ENCODE results near the gene COX8C.
"Not testable (repeated sequence)": the region's sequence is repeated elsewhere in the genome, so short reads cannot be mapped to it uniquely, and the experiment has no call there.

The COX8C gene

DNA sequence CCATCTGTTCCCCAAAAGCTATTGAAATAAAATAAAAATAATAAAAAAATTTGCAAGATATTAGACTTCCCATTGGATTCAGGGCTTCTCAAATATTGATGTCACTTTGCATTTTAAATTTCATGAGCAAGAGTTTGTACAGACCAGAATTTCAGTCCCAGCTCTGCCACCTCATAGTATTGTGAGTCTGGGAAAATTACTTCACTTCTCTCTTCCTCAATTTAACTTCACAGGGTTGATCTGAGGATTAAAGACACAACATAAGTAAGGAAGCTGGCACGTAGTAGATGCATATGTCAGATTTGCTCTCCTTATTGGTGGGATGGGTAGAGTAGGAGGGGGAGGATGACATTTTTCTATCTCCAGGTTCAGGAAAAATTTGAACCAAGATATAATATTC, 32.8 kb downstream of the COX8C start:
- Histone ChIP-seq H3K27me3 (ENCODE audit: control insufficient read depth, insufficient read depth, low read length) (no peaks in the 10 kb centered on the region), H3K27ac (ENCODE audit: low read depth, low read length) (no peak overlapping the region), H3K9me3 (ENCODE audit: control insufficient read depth, insufficient read depth, low read depth, low read length) (no peaks in the 10 kb centered on the region), H3K9ac (ENCODE audit: low read length) (no peak overlapping the region), H3K36me3 (ENCODE audit: control insufficient read depth, insufficient read depth, low read length) (no peaks in the 10 kb centered on the region), H3K4me1 (ENCODE audit: control insufficient read depth, insufficient read depth, low read length) (no peaks in the 10 kb centered on the region), H3K4me3 (ENCODE audit: low read depth, low read length) (no peak overlapping the region)

DNA sequence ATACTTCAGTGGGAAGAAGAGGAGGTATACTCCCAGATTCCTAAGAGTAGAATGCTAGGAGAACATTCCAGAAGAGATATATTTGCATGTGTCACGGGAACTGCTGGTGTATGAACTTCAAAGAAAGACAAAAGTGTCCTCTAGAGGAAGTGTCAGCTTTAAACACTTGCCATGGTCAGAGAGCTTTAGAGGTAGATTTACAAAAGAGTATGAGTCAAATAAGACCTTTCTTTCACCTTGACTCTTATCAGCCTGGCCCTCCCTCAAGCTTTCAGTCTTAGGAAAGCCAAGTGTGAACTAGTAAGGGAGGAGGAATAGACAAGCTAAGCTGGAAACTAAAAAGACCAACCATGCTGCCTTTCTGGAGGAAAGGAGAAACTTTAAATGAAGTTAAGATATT, 34.7 kb downstream of the COX8C start:
- Histone ChIP-seq H3K4me3 (ENCODE audit: low read depth, low read length) (no peak overlapping the region), H3K27ac (ENCODE audit: low read depth, low read length) (no peak overlapping the region), H3K9ac (ENCODE audit: low read length) (no peak overlapping the region), H3K27me3 (ENCODE audit: control insufficient read depth, insufficient read depth, low read length) (no peaks in the 10 kb centered on the region), H3K9me3 (ENCODE audit: control insufficient read depth, insufficient read depth, low read depth, low read length) (no peaks in the 10 kb centered on the region), H3K36me3 (ENCODE audit: control insufficient read depth, insufficient read depth, low read length) (no peaks in the 10 kb centered on the region), H3K4me1 (ENCODE audit: control insufficient read depth, insufficient read depth, low read length) (no peaks in the 10 kb centered on the region)

DNA sequence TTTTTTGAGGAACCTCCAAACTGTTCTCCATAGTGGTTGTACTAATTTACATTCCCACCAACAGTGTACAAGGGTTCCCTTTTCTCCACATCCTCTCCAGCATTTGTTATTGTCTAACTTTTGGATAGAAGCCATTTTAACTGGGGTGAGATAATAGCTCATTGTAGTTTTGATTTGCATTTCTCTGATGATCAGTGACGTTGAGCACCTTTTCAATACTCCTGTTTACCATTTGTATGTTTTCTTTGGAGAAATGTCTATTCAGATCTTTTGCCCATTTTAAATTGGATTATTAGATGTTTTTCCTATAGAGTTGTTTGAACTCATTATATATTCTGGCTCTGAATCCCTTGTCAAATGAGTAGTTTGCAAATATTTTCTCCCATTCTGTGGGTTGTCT, 37.3 kb downstream of the COX8C start:
- H3K9ac ChIP-seq (ENCODE audit: low read length); H3K27ac ChIP-seq (ENCODE audit: low read depth, low read length); H3K4me3 ChIP-seq (ENCODE audit: low read depth, low read length); H3K36me3 ChIP-seq (ENCODE audit: control insufficient read depth, insufficient read depth, low read length); H3K4me1 ChIP-seq (ENCODE audit: control insufficient read depth, insufficient read depth, low read length); H3K9me3 ChIP-seq (ENCODE audit: control insufficient read depth, insufficient read depth, low read depth, low read length); H3K27me3 ChIP-seq (ENCODE audit: control insufficient read depth, insufficient read depth, low read length): not testable (repeated sequence)

DNA sequence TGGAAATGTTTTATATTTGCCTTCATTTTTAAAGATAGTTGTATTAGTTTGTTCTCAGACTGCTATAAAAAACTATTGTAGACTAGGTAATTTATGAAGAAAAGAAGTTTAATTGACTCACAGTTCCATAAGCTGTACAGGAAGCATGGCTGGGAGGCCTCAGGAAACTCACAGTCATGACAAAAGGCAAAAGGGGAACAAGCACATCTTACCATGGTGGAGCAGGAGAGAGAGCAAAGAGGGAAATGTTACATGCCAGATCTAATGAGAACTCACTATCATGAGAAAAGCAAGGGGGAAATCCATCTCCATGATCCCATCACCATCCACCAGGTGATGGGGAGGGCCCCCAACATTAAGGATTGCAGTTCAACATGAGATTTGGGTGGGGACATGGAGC, 48.2 kb downstream of the COX8C start:
- no peaks in the 10 kb centered on the region for H3K36me3 ChIP-seq (ENCODE audit: control insufficient read depth, insufficient read depth, low read length)
- H3K27me3 ChIP-seq (ENCODE audit: control insufficient read depth, insufficient read depth, low read length): no peaks in the 10 kb centered on the region
- no peak overlapping the region for H3K27ac ChIP-seq (ENCODE audit: low read depth, low read length)
- H3K4me3 ChIP-seq (ENCODE audit: low read depth, low read length): no peak overlapping the region
- H3K4me1 ChIP-seq (ENCODE audit: control insufficient read depth, insufficient read depth, low read length): no peaks in the 10 kb centered on the region
- no peaks in the 10 kb centered on the region; the same call in 1 of the 2 replicates for H3K9me3 ChIP-seq (ENCODE audit: control insufficient read depth, insufficient read depth, low read depth, low read length)
- no peak overlapping the region for H3K9ac ChIP-seq (ENCODE audit: low read length)

DNA sequence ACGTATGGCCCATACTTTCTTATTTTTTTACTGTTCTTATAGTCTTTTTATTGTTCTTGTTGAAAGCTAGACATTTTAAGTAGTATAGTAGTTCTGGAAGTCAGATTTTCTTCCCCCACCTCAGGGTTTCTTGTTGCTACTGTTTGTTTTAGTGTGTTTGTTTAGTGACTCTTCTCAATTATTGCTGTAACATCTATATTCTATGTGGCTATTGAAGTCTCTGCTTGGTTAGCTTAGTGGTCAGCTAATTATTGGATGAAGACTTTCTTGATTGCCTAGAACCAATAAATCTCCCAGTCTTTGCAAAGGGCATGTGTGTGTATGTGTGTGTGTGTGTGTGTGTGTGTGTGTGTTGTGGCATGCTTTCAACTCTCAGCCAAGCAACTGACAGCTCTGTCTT, 49.5 kb downstream of the COX8C start:
- Histone ChIP-seq H3K27me3 (ENCODE audit: control insufficient read depth, insufficient read depth, low read length) (no peaks in the 10 kb centered on the region), H3K4me1 (ENCODE audit: control insufficient read depth, insufficient read depth, low read length) (no peaks in the 10 kb centered on the region), H3K9ac (ENCODE audit: low read length) (no peak overlapping the region), H3K27ac (ENCODE audit: low read depth, low read length) (no peak overlapping the region), H3K36me3 (ENCODE audit: control insufficient read depth, insufficient read depth, low read length) (no peaks in the 10 kb centered on the region), H3K9me3 (ENCODE audit: control insufficient read depth, insufficient read depth, low read depth, low read length) (no peaks in the 10 kb centered on the region; the same call in 1 of the 2 replicates), H3K4me3 (ENCODE audit: low read depth, low read length) (no peak overlapping the region)

Data from HUES6 (cell line).